K562 (cell line): ENCODE measurements around the gene SORCS2. TPM values are rescaled to one million over a fixed set of nuclear protein-coding genes. Genes with fewer than 3 reads are reported as not detected.

Experiments used
- ATAC-seq: fragments of 200-7000 bp; cut with Tn5 transposase; 3 replicates; pipeline ENCODE4 v1.9.1; 2020; ENCODE audit warnings: moderate library complexity
- BruUV-seq: library from RNA; stranded (reverse); fragments of 400-500 nt; replicated peaks from 2 replicates; lab custom pipeline; 2021; lab: Mats Ljungman, UMichigan
- CTCF ChIA-PET: fragments of 300-600 bp; formaldehyde crosslinking; extraction: SDS; loops from one replicate; lab custom pipeline; 2021; ENCODE audit warnings: low intra/inter-chr PET ratio; lab: Yijun Ruan, JAX
- POLR2A ChIA-PET: fragments of 300-600, 350-650 bp; sonication (Branson Sonifier 250); formaldehyde crosslinking; extraction: SDS; loops from one replicate; lab custom pipeline; 2021; ENCODE audit warnings: antibody characterized with exemption, inconsistent platforms; lab: Yijun Ruan, JAX
- DNase-seq, 4 experiments: peaks; one replicate each; pipeline versions ENCODE4 v3.0.0 to v3.0.0-alpha.2; 2011 to 2018; ENCODE audit warnings: low spot score in 3 of 4, mixed read lengths in 3 of 4; ENCODE audit errors: extremely low read depth in 1 of 4
- FAIRE-seq: peaks from 2 replicates; lab custom pipeline; 2011; peaks lifted over from hg19 to GRCh38; lab: Jason Lieb, UNC
- H2AFZ ChIP-seq: 2 replicates; pipeline ENCODE4 v1.6.0; 2011; ENCODE audit warnings: low read depth, low read length, control low read depth, inconsistent platforms
- H3K27ac ChIP-seq: fragments of 200-600 bp; 3 replicates; pipeline ENCODE4 v1.8.0; 2011; ENCODE audit warnings: low read depth, mild to moderate bottlenecking, control low read depth, inconsistent platforms, low read length, moderate library complexity, mixed read lengths; ENCODE audit errors: extremely low read depth
- H3K27me3 ChIP-seq, 2 experiments: fragments of 300-600 bp in 1 of 2; 2 replicates in 1 of 2; 3 replicates in 1 of 2; pipeline versions ENCODE4 v1.6.0 to v1.8.0; 2011; ENCODE audit warnings: inconsistent platforms in 2 of 2, low read length in 2 of 2, mild to moderate bottlenecking in 1 of 2, mixed read lengths in 1 of 2, moderate library complexity in 1 of 2; ENCODE audit not compliant: control insufficient read depth in 2 of 2, insufficient read depth in 2 of 2
- H3K36me3 ChIP-seq: fragments of 300-600 bp; 3 replicates; pipeline ENCODE4 v1.8.0; 2011; ENCODE audit warnings: mild to moderate bottlenecking, low read length, inconsistent platforms; ENCODE audit not compliant: control insufficient read depth, insufficient read depth
- H3K4me1 ChIP-seq, 2 experiments: fragments of 200-600 bp in 1 of 2; replicated peaks in 1 of 2; 2 replicates in 1 of 2; 3 replicates in 1 of 2; pipeline versions ENCODE4 v1.5.1 to v1.8.0; 2011; ENCODE audit warnings: inconsistent platforms in 2 of 2, low read length in 2 of 2, mild to moderate bottlenecking in 1 of 2, mixed read lengths in 1 of 2, moderate library complexity in 1 of 2; ENCODE audit not compliant: control insufficient read depth in 2 of 2, insufficient read depth in 2 of 2
- H3K4me2 ChIP-seq: 2 replicates; pipeline ENCODE4 v1.6.1; 2011; ENCODE audit warnings: low read length, control low read depth, inconsistent platforms, mixed read lengths; ENCODE audit not compliant: insufficient read depth
- H3K4me3 ChIP-seq: fragments of 200-600 bp; sonication (generic), shearing (Covaris generic); 2 replicates; pipeline ENCODE4 v1.5.1; 2016; ENCODE audit warnings: control low read depth, inconsistent platforms
- H3K79me2 ChIP-seq: fragments of 200-600 bp; 3 replicates; pipeline ENCODE4 v1.8.0; 2011; ENCODE audit warnings: low read length, inconsistent platforms; ENCODE audit not compliant: control insufficient read depth, insufficient read depth
- H3K9ac ChIP-seq, 2 experiments: 2 replicates each; pipeline versions ENCODE4 v1.6.0 to v1.6.1; 2011; ENCODE audit warnings: low read depth in 2 of 2, low read length in 2 of 2, control low read depth in 1 of 2, inconsistent platforms in 1 of 2, mild to moderate bottlenecking in 1 of 2, mixed read lengths in 1 of 2; ENCODE audit not compliant: insufficient read depth in 1 of 2
- H3K9me1 ChIP-seq: one replicate; pipeline ENCODE4 v1.6.0; 2011; ENCODE audit warnings: inconsistent platforms, mild to moderate bottlenecking, low read length, moderate library complexity; ENCODE audit not compliant: control insufficient read depth, insufficient read depth
- H3K9me3 ChIP-seq: replicated peaks from 2 replicates; pipeline ENCODE4 v1.5.1; 2011; ENCODE audit warnings: low read depth, low read length, inconsistent platforms; ENCODE audit not compliant: control insufficient read depth, insufficient read depth
- H4K20me1 ChIP-seq: replicated peaks from 2 replicates; pipeline ENCODE4 v1.6.1; 2011; ENCODE audit warnings: low read length, inconsistent platforms, mixed read lengths; ENCODE audit not compliant: control insufficient read depth, insufficient read depth
- CBX5 ChIP-seq: IDR thresholded peaks from 2 replicates; pipeline ENCODE4 v1.6.1; 2014; ENCODE audit warnings: low read depth, borderline replicate concordance
- FOXA1 ChIP-seq: fragments of 450-650 bp; IDR thresholded peaks from 2 replicates; pipeline ENCODE4 v1.6.1; 2016; ENCODE audit warnings: mild to moderate bottlenecking, borderline replicate concordance
- FOXK1 ChIP-seq: sonication (generic); formaldehyde crosslinking; IDR thresholded peaks from 2 replicates; pipeline ENCODE4 v1.8.0; 2022; ENCODE audit warnings: missing genetic modification reagents, mild to moderate bottlenecking, borderline replicate concordance
- HSF4 ChIP-seq: fragments of 250-450 bp; sonication (Bioruptor Pico); IDR thresholded peaks from 2 replicates; pipeline ENCODE4 v2.1.2; 2022; ENCODE audit warnings: mild to moderate bottlenecking, moderate library complexity, borderline replicate concordance
- MAZ ChIP-seq, 2 experiments: fragments of 450-650 bp in 1 of 2; sonication (generic) in 1 of 2; formaldehyde crosslinking; IDR thresholded peaks in 1 of 2; conservative IDR thresholded peaks in 1 of 2; 2 replicates each; pipeline versions ENCODE4 v1.4.0 to v1.5.0; 2020; ENCODE audit warnings: mild to moderate bottlenecking in 1 of 2, missing genetic modification reagents in 1 of 2
- NCOA1 ChIP-seq: fragments of 450-650 bp; IDR thresholded peaks from 2 replicates; pipeline ENCODE4 v1.6.1; 2016; ENCODE audit warnings: low read depth
- NR2C1 ChIP-seq, 2 experiments: fragments of 450-650 bp; IDR thresholded peaks; 2 replicates each; pipeline ENCODE4 v1.6.1; 2017; ENCODE audit warnings: mild to moderate bottlenecking in 2 of 2, antibody characterized with exemption in 1 of 2, inconsistent platforms in 1 of 2, missing compliant biosample characterization in 1 of 2, missing genetic modification characterization in 1 of 2
- PRPF4 ChIP-seq: fragments of 200-400 bp; formaldehyde crosslinking; IDR thresholded peaks from one replicate; pipeline ENCODE4 v1.6.1; 2017; ENCODE audit warnings: low read length, low read depth, mild to moderate bottlenecking; ENCODE audit not compliant: insufficient read depth, poor library complexity, severe bottlenecking
- PTBP1 ChIP-seq: fragments of 200-400 bp; formaldehyde crosslinking; IDR thresholded peaks from 2 replicates; pipeline ENCODE4 v1.6.1; 2017; ENCODE audit warnings: low read depth, low read length
- SAFB2 ChIP-seq: fragments of 200-400 bp; formaldehyde crosslinking; IDR thresholded peaks from 2 replicates; pipeline ENCODE4 v1.6.1; 2018; ENCODE audit warnings: borderline replicate concordance, low read length, low read depth, moderate library complexity; ENCODE audit not compliant: severe bottlenecking
- U2AF2 ChIP-seq: fragments of 200-400 bp; formaldehyde crosslinking; optimal IDR thresholded peaks from 2 replicates; pipeline ENCODE3; 2017; ENCODE audit warnings: low read depth, mild to moderate bottlenecking, low read length
- ZBTB1 ChIP-seq: sonication (generic); formaldehyde crosslinking; IDR thresholded peaks from 2 replicates; pipeline ENCODE4 v1.8.1; 2023; ENCODE audit warnings: missing genetic modification reagents, low read depth, mild to moderate bottlenecking, borderline replicate concordance
- ZFP1 ChIP-seq: fragments of 450-650 bp; formaldehyde crosslinking; IDR thresholded peaks from 2 replicates; pipeline ENCODE4 v1.4.0; 2020; ENCODE audit warnings: mild to moderate bottlenecking, mixed read lengths
- ZNF165 ChIP-seq: fragments of 250-450 bp; sonication (Bioruptor Pico); IDR thresholded peaks from 2 replicates; pipeline ENCODE4 v1.4.0; 2020; ENCODE audit warnings: borderline replicate concordance
- ZNF311 ChIP-seq: fragments of 250-450 bp; sonication (Bioruptor Pico); IDR thresholded peaks from 2 replicates; pipeline ENCODE4 v1.4.0; 2020; ENCODE audit warnings: mild to moderate bottlenecking, moderate library complexity
- WGBS: fragments of 100-300 bp; shearing (Covaris generic); methylation state at CpG from one replicate; pipeline ENCODE4 v1.1.6; 2016; ENCODE audit warnings: low coverage, mixed read lengths; ENCODE audit not compliant: insufficient coverage; ENCODE audit errors: missing lambda C conversion rate; 5-methylcytosine and 5-hydroxymethylcytosine counted together
- in situ Hi-C: fragments of 300-500 bp; cut with MboI; formaldehyde crosslinking; loops from 4 replicates; pipeline ENCODE4 v1.15.0; 2018; ENCODE audit warnings: inconsistent platforms, mixed read lengths
- intact Hi-C: fragments of 100-400 bp; cut with micrococcal nuclease; formaldehyde crosslinking; loops from 2 replicates; pipeline ENCODE4 v1.14.2; 2022
- polyA plus RNA-seq, 8 experiments: library from polyadenylated mRNA; depleted of rRNA in 4 of 8; stranded (reverse) in 5 of 8; unstranded in 3 of 8; fragments of >200 nt; fragmentation: Nextera tagmentation in 2 of 8; fragmentation: Illumina TruSeq in 1 of 8; extraction: Ambion mirVana in 2 of 8; extraction: Trizol in 1 of 8; gene quantifications; 2 replicates each; pipeline versions ENCODE4 v1.2.1 to v1.2.3, GENCODE V29; 2011 to 2014; ENCODE audit warnings: inconsistent platforms in 1 of 8, missing spikeins in 1 of 8
- total RNA-seq, 7 experiments: library from RNA; depleted of rRNA in 6 of 7; stranded (reverse); fragments of >200 nt in 6 of 7; fragmentation: Illumina TruSeq in 2 of 7; extraction: Trizol in 2 of 7; gene quantifications; 2 replicates each; pipeline versions ENCODE4 v1.2.1 to v1.2.3, GENCODE V29; 2011 to 2021; ENCODE audit warnings: low replicate concordance in 1 of 7

SORCS2 gene
- total and polyA plus RNA-seq, 9 of the 15 experiments (the other 6 are each of a cell fraction or from before 2014, with no cell fraction given) = not detected

GRCh38 chr4:7661066-7661748 is 468.9 kb downstream of the SORCS2 start:
- FAIRE-seq (no peak), ATAC-seq (no peak), DNase-seq (no peak)
- peaks cover 0 to 29% of the 10 kb centered on the region in 2 experiments; a peak in 3 of 5 replicates for H3K27me3 ChIP-seq
- intact Hi-C loops = no loop called here
- POLR2A ChIA-PET = interaction anchor here (0.6 to 1.5 kb wide), 2 partner anchors 11 to 19 kb away, joined by 3 to 4 read pairs; no protein-coding TSS in a partner anchor
- no peak overlapping the region for H2AFZ ChIP-seq
- H3K9me3 ChIP-seq = no peaks in the 10 kb centered on the region
- TF ChIP-seq CBX5 = no peak
- TF ChIP-seq MAZ (CRISPR knock-in tag; conservative IDR thresholded peaks at IDR 0.05 in 1 of 2, IDR thresholded peaks at IDR 0.05 in 1 of 2) = no peak
- TF ChIP-seq PRPF4 = no peak
- TF ChIP-seq ZNF311 (CRISPR knock-in tag) = no peak
- TF ChIP-seq ZFP1 (CRISPR knock-in tag) = no peak
- no peak for TF ChIP-seq NCOA1
- no peak for TF ChIP-seq HSF4 (CRISPR knock-in tag)
- no peak for TF ChIP-seq FOXA1
- TF ChIP-seq FOXK1 (CRISPR knock-in tag) = no peak
- TF ChIP-seq ZNF165 = no peak
- TF ChIP-seq SAFB2 = no peak
- TF ChIP-seq PTBP1 = no peak
- no peak for TF ChIP-seq NR2C1 (IDR thresholded peaks at IDR 0.05)
- TF ChIP-seq NR2C1 (tag; IDR thresholded peaks at IDR 0.05) = no peak
- TF ChIP-seq ZBTB1 (CRISPR knock-in tag) = no peak
- no peak for TF ChIP-seq U2AF2
- 1% methylated on average over 22 of the region's 23 CpGs for WGBS
- CTCF ChIA-PET = no interaction called here
- no peak overlapping the region for H3K4me3 ChIP-seq
- peaks cover 5% of the 10 kb centered on the region for H4K20me1 ChIP-seq
- no peak overlapping the region for H3K9ac ChIP-seq
- no peaks in the 10 kb centered on the region for H3K36me3 ChIP-seq
- H3K4me1 ChIP-seq = no peaks in the 10 kb centered on the region; a peak in 2 of 5 replicates
- no TSS peak for BruUV-seq
- in situ Hi-C loops = no loop called here
- no peak overlapping the region for H3K4me2 ChIP-seq
- H3K79me2 ChIP-seq = no peaks in the 10 kb centered on the region
- no peaks in the 10 kb centered on the region for H3K9me1 ChIP-seq
- H3K27ac ChIP-seq = no peak overlapping the region
